ENCODE results near the gene SPOCK2.

Gene SPOCK2

GRCh38 chr10:72059843-72060822, 28.2 kb downstream of the SPOCK2 start:
- no peak for TF ChIP-seq SIN3A (IDR thresholded peaks at IDR 0.05; ENCODE audit: borderline replicate concordance, insufficient read depth, low read length)
- no peak for TF ChIP-seq FOXP2 (optimal IDR thresholded peaks at IDR 0.05; ENCODE audit: borderline replicate concordance, extremely low read depth, extremely low read length, insufficient read depth)
- no peak for TF ChIP-seq REST (IDR thresholded peaks at IDR 0.05; ENCODE audit: insufficient read depth in 1 of 2, low read depth in 2 of 2, low read length in 2 of 2)
- no peak for TF ChIP-seq TAF1 (IDR thresholded peaks at IDR 0.05; ENCODE audit: borderline replicate concordance, insufficient read depth, low read length)
- TF ChIP-seq POLR2AphosphoS5 (IDR thresholded peaks at IDR 0.05; ENCODE audit: low read depth, low read length) = no peak

GRCh38 chr10:72058989-72059842, 29.1 kb downstream of the SPOCK2 start:
- TF ChIP-seq FOXP2 (optimal IDR thresholded peaks at IDR 0.05; ENCODE audit: borderline replicate concordance, extremely low read depth, extremely low read length, insufficient read depth) = no peak
- no peak for TF ChIP-seq REST (IDR thresholded peaks at IDR 0.05; ENCODE audit: insufficient read depth in 1 of 2, low read depth in 2 of 2, low read length in 2 of 2)
- TF ChIP-seq POLR2AphosphoS5 (IDR thresholded peaks at IDR 0.05; ENCODE audit: low read depth, low read length) = no peak
- no peak for TF ChIP-seq TAF1 (IDR thresholded peaks at IDR 0.05; ENCODE audit: borderline replicate concordance, insufficient read depth, low read length)
- no peak for TF ChIP-seq SIN3A (IDR thresholded peaks at IDR 0.05; ENCODE audit: borderline replicate concordance, insufficient read depth, low read length)

- TF ChIP-seq SIN3A (IDR thresholded peaks at IDR 0.05; ENCODE audit: borderline replicate concordance, insufficient read depth, low read length) = no peak
- TF ChIP-seq POLR2AphosphoS5 (IDR thresholded peaks at IDR 0.05; ENCODE audit: low read depth, low read length) = no peak
- TF ChIP-seq REST (IDR thresholded peaks at IDR 0.05; ENCODE audit: insufficient read depth in 1 of 2, low read depth in 2 of 2, low read length in 2 of 2) = no peak
- no peak for TF ChIP-seq FOXP2 (optimal IDR thresholded peaks at IDR 0.05; ENCODE audit: borderline replicate concordance, extremely low read depth, extremely low read length, insufficient read depth)
- no peak for TF ChIP-seq TAF1 (IDR thresholded peaks at IDR 0.05; ENCODE audit: borderline replicate concordance, insufficient read depth, low read length)
These were observed 29.9 kb downstream of the SPOCK2 start for GRCh38 chr10:72058347-72058898.

GRCh38 chr10:72056932-72057751, 31.2 kb downstream of the SPOCK2 start:
- no peak for TF ChIP-seq REST (IDR thresholded peaks at IDR 0.05; ENCODE audit: insufficient read depth in 1 of 2, low read depth in 2 of 2, low read length in 2 of 2)
- TF ChIP-seq TAF1 (IDR thresholded peaks at IDR 0.05; ENCODE audit: borderline replicate concordance, insufficient read depth, low read length) = no peak
- no peak for TF ChIP-seq SIN3A (IDR thresholded peaks at IDR 0.05; ENCODE audit: borderline replicate concordance, insufficient read depth, low read length)
- no peak for TF ChIP-seq FOXP2 (optimal IDR thresholded peaks at IDR 0.05; ENCODE audit: borderline replicate concordance, extremely low read depth, extremely low read length, insufficient read depth)
- no peak for TF ChIP-seq POLR2AphosphoS5 (IDR thresholded peaks at IDR 0.05; ENCODE audit: low read depth, low read length)

Data from PFSK-1 (cell line).